C1 segment of cervical spinal cord (tissue), 14 donors: ENCODE measurements around the gene SLC39A11.
A peak's percentile ranks its signal among the peaks of the same experiment; 100 is the strongest.
"Not testable (repeated sequence)": the region's sequence is repeated elsewhere in the genome, so short reads cannot be mapped to it uniquely, and the experiment has no call there.

Experiments used
- DNase-seq, 14 donors: peaks; one replicate each; lab custom pipeline; 2025; lab: John Stamatoyannopoulos, UW

Gene SLC39A11

GRCh38 chr17:72950242-72950931 is 142.1 kb downstream of the SLC39A11 start:
- DNase-seq = no peak

- DNase-seq = no peak
Measured at GRCh38 chr17:72948115-72948514, 144.4 kb downstream of the SLC39A11 start.

- no peak for DNase-seq
Measured at GRCh38 chr17:72947475-72947874, 145.0 kb downstream of the SLC39A11 start.

GRCh38 chr17:72946696-72947095 is 145.8 kb downstream of the SLC39A11 start:
- no peak for DNase-seq

GRCh38 chr17:72946156-72946555 is 146.3 kb downstream of the SLC39A11 start:
- DNase-seq = no peak

GRCh38 chr17:72945473-72945872 is 147.0 kb downstream of the SLC39A11 start:
- no peak for DNase-seq

- DNase-seq = peak in 5 of 14 donors; percentile 19 to 48 (median 34)
Measured at GRCh38 chr17:72943826-72944689, 148.4 kb downstream of the SLC39A11 start.

GRCh38 chr17:72942579-72942978 is 149.9 kb downstream of the SLC39A11 start:
- no peak for DNase-seq

GRCh38 chr17:72940496-72940895 is 152.0 kb downstream of the SLC39A11 start:
- DNase-seq = no peak

- no peak for DNase-seq
Measured at GRCh38 chr17:72938482-72938881, 154.0 kb downstream of the SLC39A11 start.

GRCh38 chr17:72937707-72938106 is 154.8 kb downstream of the SLC39A11 start:
- DNase-seq = peak in 2 of 14 donors; percentile 2 to 13

- not testable (repeated sequence) for DNase-seq
Measured at GRCh38 chr17:72937254-72937653, 155.2 kb downstream of the SLC39A11 start.

- DNase-seq = no peak
Measured at GRCh38 chr17:72935984-72936383, 156.5 kb downstream of the SLC39A11 start.

- no peak for DNase-seq
Measured at GRCh38 chr17:72934927-72935326, 157.6 kb downstream of the SLC39A11 start.

GRCh38 chr17:72931635-72932034 is 160.9 kb downstream of the SLC39A11 start:
- no peak for DNase-seq

GRCh38 chr17:72931163-72931562 is 161.3 kb downstream of the SLC39A11 start:
- peak in 1 of 14 donors; percentile 62 for DNase-seq

- DNase-seq = no peak
Measured at GRCh38 chr17:72930031-72930430, 162.5 kb downstream of the SLC39A11 start.

GRCh38 chr17:72928454-72929136 is 163.9 kb downstream of the SLC39A11 start:
- no peak for DNase-seq

GRCh38 chr17:72927760-72928159 is 164.7 kb downstream of the SLC39A11 start:
- DNase-seq = no peak

- DNase-seq = no peak
Measured at GRCh38 chr17:72927146-72927545, 165.3 kb downstream of the SLC39A11 start.

GRCh38 chr17:72926171-72926570 is 166.3 kb downstream of the SLC39A11 start:
- no peak for DNase-seq

GRCh38 chr17:72924196-72924595 is 168.3 kb downstream of the SLC39A11 start:
- no peak for DNase-seq
